HG03175 (cell line): ENCODE results near the gene TDRD10.
"Not testable (repeated sequence)": the region's sequence is repeated elsewhere in the genome, so short reads cannot be mapped to it uniquely, and the experiment has no call there.

Experiments used
- ATAC-seq: cut with Tn5 transposase; IDR thresholded peaks from one replicate; pipeline ENCODE4 v1.9.1; 2021; ENCODE audit warnings: mild to moderate bottlenecking, moderate library complexity; ENCODE audit not compliant: unreplicated experiment

Gene TDRD10

GRCh38 chr1:154479764-154480421 is 22.1 kb upstream of the TDRD10 start:
- no peak for ATAC-seq

GRCh38 chr1:154481053-154481452 is 21.0 kb upstream of the TDRD10 start:
- no peak for ATAC-seq

GRCh38 chr1:154483941-154484803 is 17.8 kb upstream of the TDRD10 start:
- ATAC-seq: no peak

- ATAC-seq: no peak
Observed at GRCh38 chr1:154485106-154485505, 16.9 kb upstream of the TDRD10 start.

GRCh38 chr1:154485910-154486496 is 16.0 kb upstream of the TDRD10 start:
- no peak for ATAC-seq

GRCh38 chr1:154486756-154487155 is 15.3 kb upstream of the TDRD10 start:
- not testable (repeated sequence) for ATAC-seq

- ATAC-seq: no peak
Observed at GRCh38 chr1:154488922-154489321, 13.1 kb upstream of the TDRD10 start.

- ATAC-seq: no peak
Observed at GRCh38 chr1:154489695-154490274, 12.2 kb upstream of the TDRD10 start.

GRCh38 chr1:154490317-154490716 is 11.7 kb upstream of the TDRD10 start:
- no peak for ATAC-seq

GRCh38 chr1:154492115-154492514 is 9.9 kb upstream of the TDRD10 start:
- ATAC-seq: no peak

- no peak for ATAC-seq
Observed at GRCh38 chr1:154493276-154493675, 8.7 kb upstream of the TDRD10 start.

- ATAC-seq: no peak
Observed at GRCh38 chr1:154495496-154496273, 6.3 kb upstream of the TDRD10 start.

GRCh38 chr1:154496383-154496782 is 5.6 kb upstream of the TDRD10 start:
- ATAC-seq: no peak

- ATAC-seq: no peak
Observed at GRCh38 chr1:154497026-154497806, 4.8 kb upstream of the TDRD10 start.

GRCh38 chr1:154499446-154499845 is 2.6 kb upstream of the TDRD10 start:
- no peak for ATAC-seq

- ATAC-seq: no peak
Observed at GRCh38 chr1:154500533-154500932, 1.5 kb upstream of the TDRD10 start.

GRCh38 chr1:154501423-154502065 is 475 bp upstream of the TDRD10 start:
- no peak for ATAC-seq

- ATAC-seq: no peak
Observed at GRCh38 chr1:154502744-154503115, 711 bp downstream of the TDRD10 start.

- no peak for ATAC-seq
Observed at GRCh38 chr1:154503898-154504297, 1.9 kb downstream of the TDRD10 start.

- ATAC-seq: no peak
Observed at GRCh38 chr1:154512760-154513159, 10.7 kb downstream of the TDRD10 start.
